Gastrocnemius medialis (tissue), 4 donors: ENCODE data around the gene CMTM1. TPM values are rescaled to one million over a fixed set of nuclear protein-coding genes. Genes with fewer than 3 reads are reported as not detected.

Experiments used
- total RNA-seq, 4 donors: library from RNA; depleted of rRNA; stranded (reverse); fragments of >200 nt; gene quantifications; one replicate each; pipeline versions ENCODE4 v1.1.0 to v1.2.3, GENCODE V29; 2016

CMTM1 gene
- total RNA-seq, 4 donors from 2014 or later = 0.31 TPM; not detected in 3

Other genes starting within 250 kb of the CMTM1 start
- gene CDH5, start 199.7 kb upstream of the CMTM1 start, total RNA-seq = 10 to 100 TPM; 24.3 to 37.4 (median 31.7) TPM
- gene BEAN1, start 139.1 kb upstream of the CMTM1 start, total RNA-seq = not detected
- 10 to 100 TPM; 10.6 to 22.7 (median 15.5) TPM for gene TK2, start 16.3 kb upstream of the CMTM1 start, total RNA-seq
- 1 to 10 TPM; 5.8 to 8.5 (median 6.9) TPM for gene CKLF, start 13.9 kb upstream of the CMTM1 start, total RNA-seq
- not detected for gene CMTM2, start 13.0 kb downstream of the CMTM1 start, total RNA-seq
- 10 to 100 TPM in 1 of 4 donors, 1 to 10 TPM in 3; 2.6 to 11.3 (median 5.1) TPM for gene CMTM3, start 38.3 kb downstream of the CMTM1 start, total RNA-seq
- 10 to 100 TPM in 1 of 4 donors, 1 to 10 TPM in 3; 5.7 to 15.0 (median 7.2) TPM for gene CMTM4, start 130.3 kb downstream of the CMTM1 start, total RNA-seq
- gene DYNC1LI2, start 185.2 kb downstream of the CMTM1 start, total RNA-seq = 10 to 100 TPM; 57.4 to 80.3 (median 62.6) TPM
- not detected for gene TERB1, start 235.1 kb downstream of the CMTM1 start, total RNA-seq